ENCODE results near the gene NRG2.

Gene NRG2

DNA sequence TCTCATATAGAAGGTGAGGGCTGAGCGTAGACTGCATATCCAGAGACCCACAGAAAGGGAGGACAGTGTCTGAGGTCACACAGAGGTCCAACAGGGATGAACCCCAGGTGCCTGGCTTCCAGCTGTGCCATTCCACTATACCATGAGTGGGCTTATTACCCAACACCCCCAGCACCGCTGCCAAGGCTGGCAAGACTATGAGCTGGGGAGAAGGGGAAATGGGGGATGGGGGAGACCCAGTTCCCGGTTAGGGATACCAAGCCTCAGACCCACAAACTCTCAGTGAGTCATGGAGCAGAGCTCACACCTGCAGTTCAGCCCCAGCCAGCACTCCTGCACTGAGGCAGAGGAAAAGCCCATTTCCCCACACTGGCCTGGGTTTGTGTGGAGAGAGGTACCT lies 141.1 kb downstream of the NRG2 start:
- Histone ChIP-seq H3K9ac (ENCODE audit: low read length) (no peak overlapping the region), H3K27ac (ENCODE audit: low read depth, low read length) (no peak overlapping the region), H3K27me3 (ENCODE audit: control insufficient read depth, insufficient read depth, low read length) (peaks cover 7% of the 10 kb centered on the region), H3K4me3 (ENCODE audit: low read length) (no peak overlapping the region), H3K4me1 (ENCODE audit: control insufficient read depth, insufficient read depth, low read length) (peaks cover 5% of the 10 kb centered on the region), H3K36me3 (ENCODE audit: control insufficient read depth, insufficient read depth, low read length) (no peaks in the 10 kb centered on the region)

DNA sequence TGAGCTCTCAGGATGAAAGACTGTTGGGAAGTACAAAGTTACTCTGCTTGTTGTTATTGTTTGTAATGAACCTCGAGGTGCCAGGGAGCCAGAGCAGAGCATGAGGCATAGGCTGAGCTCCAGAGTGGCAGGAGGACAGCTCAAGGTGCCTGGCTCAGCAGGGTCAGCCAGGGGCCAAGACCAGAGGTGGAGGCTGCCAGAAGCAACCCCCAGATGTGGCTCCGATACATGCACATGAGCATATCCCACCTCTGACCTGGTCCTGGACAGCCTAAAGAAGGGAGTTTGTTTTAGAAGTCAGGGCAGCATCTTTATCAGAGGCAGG lies 141.9 kb downstream of the NRG2 start:
- H3K9ac ChIP-seq (ENCODE audit: low read length): no peak overlapping the region
- no peaks in the 10 kb centered on the region for H3K36me3 ChIP-seq (ENCODE audit: control insufficient read depth, insufficient read depth, low read length)
- H3K4me3 ChIP-seq (ENCODE audit: low read length): no peak overlapping the region
- peaks cover 5% of the 10 kb centered on the region for H3K4me1 ChIP-seq (ENCODE audit: control insufficient read depth, insufficient read depth, low read length)
- H3K27me3 ChIP-seq (ENCODE audit: control insufficient read depth, insufficient read depth, low read length): peaks cover 7% of the 10 kb centered on the region
- H3K27ac ChIP-seq (ENCODE audit: low read depth, low read length): no peak overlapping the region

- Histone ChIP-seq H3K27ac (ENCODE audit: low read depth, low read length) (no peak overlapping the region), H3K4me1 (ENCODE audit: control insufficient read depth, insufficient read depth, low read length) (peaks cover 8% of the 10 kb centered on the region), H3K4me3 (ENCODE audit: low read length) (no peak overlapping the region), H3K27me3 (ENCODE audit: control insufficient read depth, insufficient read depth, low read length) (peaks cover 7% of the 10 kb centered on the region), H3K9ac (ENCODE audit: low read length) (no peak overlapping the region), H3K36me3 (ENCODE audit: control insufficient read depth, insufficient read depth, low read length) (no peaks in the 10 kb centered on the region)
Measured at GRCh38 chr5:139900546-139901250, 142.4 kb downstream of the NRG2 start.

GRCh38 chr5:139898981-139899380 lies 144.1 kb downstream of the NRG2 start:
- H3K4me1 ChIP-seq (ENCODE audit: control insufficient read depth, insufficient read depth, low read length): peaks cover 10% of the 10 kb centered on the region
- no peak overlapping the region for H3K27ac ChIP-seq (ENCODE audit: low read depth, low read length)
- no peaks in the 10 kb centered on the region for H3K36me3 ChIP-seq (ENCODE audit: control insufficient read depth, insufficient read depth, low read length)
- no peak overlapping the region for H3K9ac ChIP-seq (ENCODE audit: low read length)
- peaks cover 4% of the 10 kb centered on the region for H3K27me3 ChIP-seq (ENCODE audit: control insufficient read depth, insufficient read depth, low read length)
- H3K4me3 ChIP-seq (ENCODE audit: low read length): no peak overlapping the region

- Histone ChIP-seq H3K9ac (ENCODE audit: low read length) (no peak overlapping the region), H3K36me3 (ENCODE audit: control insufficient read depth, insufficient read depth, low read length) (no peaks in the 10 kb centered on the region), H3K27me3 (ENCODE audit: control insufficient read depth, insufficient read depth, low read length) (no peaks in the 10 kb centered on the region), H3K4me3 (ENCODE audit: low read length) (no peak overlapping the region), H3K27ac (ENCODE audit: low read depth, low read length) (no peak overlapping the region), H3K4me1 (ENCODE audit: control insufficient read depth, insufficient read depth, low read length) (peaks cover 10% of the 10 kb centered on the region)
Measured at GRCh38 chr5:139897982-139898381, 145.1 kb downstream of the NRG2 start.

GRCh38 chr5:139897342-139897741 lies 145.8 kb downstream of the NRG2 start:
- no peak overlapping the region for H3K27ac ChIP-seq (ENCODE audit: low read depth, low read length)
- H3K36me3 ChIP-seq (ENCODE audit: control insufficient read depth, insufficient read depth, low read length): no peaks in the 10 kb centered on the region
- H3K27me3 ChIP-seq (ENCODE audit: control insufficient read depth, insufficient read depth, low read length): no peaks in the 10 kb centered on the region
- no peak overlapping the region for H3K4me3 ChIP-seq (ENCODE audit: low read length)
- no peak overlapping the region for H3K9ac ChIP-seq (ENCODE audit: low read length)
- peaks cover 10% of the 10 kb centered on the region for H3K4me1 ChIP-seq (ENCODE audit: control insufficient read depth, insufficient read depth, low read length)

GRCh38 chr5:139896718-139897117 lies 146.4 kb downstream of the NRG2 start:
- Histone ChIP-seq H3K27ac (ENCODE audit: low read depth, low read length) (no peak overlapping the region), H3K27me3 (ENCODE audit: control insufficient read depth, insufficient read depth, low read length) (no peaks in the 10 kb centered on the region), H3K36me3 (ENCODE audit: control insufficient read depth, insufficient read depth, low read length) (no peaks in the 10 kb centered on the region), H3K4me3 (ENCODE audit: low read length) (no peak overlapping the region), H3K9ac (ENCODE audit: low read length) (no peak overlapping the region), H3K4me1 (ENCODE audit: control insufficient read depth, insufficient read depth, low read length) (peaks cover 10% of the 10 kb centered on the region)

- no peaks in the 10 kb centered on the region for H3K27me3 ChIP-seq (ENCODE audit: control insufficient read depth, insufficient read depth, low read length)
- H3K27ac ChIP-seq (ENCODE audit: low read depth, low read length): no peak overlapping the region
- H3K9ac ChIP-seq (ENCODE audit: low read length): no peak overlapping the region
Measured at GRCh38 chr5:139895647-139896046, 147.5 kb downstream of the NRG2 start.

DNA sequence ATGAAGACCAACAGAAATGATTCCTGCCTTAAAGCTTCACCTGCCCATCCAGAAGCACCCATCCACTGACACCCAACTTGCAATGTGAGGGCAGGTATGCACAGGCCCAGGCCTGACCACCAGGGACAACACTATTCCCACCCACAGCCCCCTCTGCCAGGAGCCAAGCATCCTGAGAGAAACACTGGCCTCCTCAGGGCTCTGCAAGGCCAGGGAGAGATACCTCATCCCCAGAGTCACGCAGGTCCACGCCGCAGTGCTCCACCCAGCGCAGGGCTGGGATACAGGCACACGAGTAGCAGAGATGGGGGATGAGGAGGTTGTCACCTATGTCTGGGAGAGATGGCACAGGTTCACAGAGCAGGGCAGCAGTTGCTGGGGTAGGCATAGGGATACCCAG lies 148.1 kb downstream of the NRG2 start:
- Histone ChIP-seq H3K4me3 (ENCODE audit: low read length) (no peak overlapping the region), H3K4me1 (ENCODE audit: control insufficient read depth, insufficient read depth, low read length) (peaks cover 10% of the 10 kb centered on the region), H3K27me3 (ENCODE audit: control insufficient read depth, insufficient read depth, low read length) (no peaks in the 10 kb centered on the region), H3K36me3 (ENCODE audit: control insufficient read depth, insufficient read depth, low read length) (no peaks in the 10 kb centered on the region), H3K27ac (ENCODE audit: low read depth, low read length) (no peak overlapping the region), H3K9ac (ENCODE audit: low read length) (no peak overlapping the region)

More at GRCh38 chr5:139895647-139896046, 147.5 kb downstream of the NRG2 start:
- peaks cover 10% of the 10 kb centered on the region for H3K4me1 ChIP-seq (ENCODE audit: control insufficient read depth, insufficient read depth, low read length)
- no peak overlapping the region for H3K4me3 ChIP-seq (ENCODE audit: low read length)
- H3K36me3 ChIP-seq (ENCODE audit: control insufficient read depth, insufficient read depth, low read length): no peaks in the 10 kb centered on the region

- Histone ChIP-seq H3K27me3 (ENCODE audit: control insufficient read depth, insufficient read depth, low read length) (no peaks in the 10 kb centered on the region), H3K36me3 (ENCODE audit: control insufficient read depth, insufficient read depth, low read length) (no peaks in the 10 kb centered on the region), H3K27ac (ENCODE audit: low read depth, low read length) (no peak overlapping the region), H3K4me3 (ENCODE audit: low read length) (no peak overlapping the region), H3K4me1 (ENCODE audit: control insufficient read depth, insufficient read depth, low read length) (peaks cover 10% of the 10 kb centered on the region), H3K9ac (ENCODE audit: low read length) (no peak overlapping the region)
Measured at GRCh38 chr5:139893873-139894272, 149.2 kb downstream of the NRG2 start.

DNA sequence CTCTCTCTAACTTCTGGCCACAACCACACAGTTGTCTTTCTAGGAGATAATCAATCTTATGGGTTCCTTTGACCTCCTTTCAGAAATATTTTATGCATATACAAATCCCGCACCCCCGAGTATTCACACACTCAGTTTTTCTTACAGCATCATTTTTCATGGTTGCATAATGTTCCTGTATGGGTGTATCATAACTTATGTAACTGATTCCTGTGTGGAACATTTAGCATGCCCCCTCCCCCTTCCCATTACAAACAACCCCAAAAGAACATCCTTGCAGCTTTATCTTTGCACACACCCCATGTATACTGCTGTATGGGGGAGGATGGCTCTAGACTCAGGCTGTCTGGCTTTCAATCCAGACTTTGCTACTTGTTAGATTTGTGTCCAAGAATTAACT lies 153.7 kb downstream of the NRG2 start:
- H3K4me1 ChIP-seq (ENCODE audit: control insufficient read depth, insufficient read depth, low read length): no peaks in the 10 kb centered on the region
- H3K9ac ChIP-seq (ENCODE audit: low read length): no peak overlapping the region
- H3K27ac ChIP-seq (ENCODE audit: low read depth, low read length): no peak overlapping the region
- no peaks in the 10 kb centered on the region for H3K36me3 ChIP-seq (ENCODE audit: control insufficient read depth, insufficient read depth, low read length)
- H3K27me3 ChIP-seq (ENCODE audit: control insufficient read depth, insufficient read depth, low read length): no peaks in the 10 kb centered on the region
- H3K4me3 ChIP-seq (ENCODE audit: low read length): no peak overlapping the region

DNA sequence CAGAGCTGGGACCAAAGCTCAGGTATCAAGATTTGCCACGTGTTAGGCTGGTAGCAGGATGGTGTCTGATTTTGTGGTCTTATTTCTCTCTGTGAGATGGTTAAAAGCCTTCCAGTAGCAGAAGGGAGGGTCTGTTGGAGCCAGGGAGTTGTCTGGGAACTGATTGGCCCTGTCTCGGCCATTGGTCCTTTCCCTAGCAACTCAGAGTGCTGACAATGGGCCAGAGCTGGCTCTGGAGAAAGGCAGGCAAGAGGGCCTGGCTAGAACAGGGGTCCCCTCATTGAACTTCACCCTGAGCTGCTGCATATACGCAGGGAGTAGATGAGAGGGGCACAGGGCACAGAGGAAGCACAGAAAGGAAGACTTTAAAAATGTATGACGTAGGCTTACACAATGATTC lies 154.7 kb downstream of the NRG2 start:
- no peak overlapping the region for H3K9ac ChIP-seq (ENCODE audit: low read length)

GRCh38 chr5:139886213-139886612 lies 156.9 kb downstream of the NRG2 start:
- H3K4me3 ChIP-seq (ENCODE audit: low read length): no peak overlapping the region
- H3K27me3 ChIP-seq (ENCODE audit: control insufficient read depth, insufficient read depth, low read length): no peaks in the 10 kb centered on the region
- H3K36me3 ChIP-seq (ENCODE audit: control insufficient read depth, insufficient read depth, low read length): no peaks in the 10 kb centered on the region
- H3K4me1 ChIP-seq (ENCODE audit: control insufficient read depth, insufficient read depth, low read length): no peaks in the 10 kb centered on the region
- no peak overlapping the region for H3K9ac ChIP-seq (ENCODE audit: low read length)
- H3K27ac ChIP-seq (ENCODE audit: low read depth, low read length): no peak overlapping the region

More for the DNA sequence above, 154.7 kb downstream of the NRG2 start:
- H3K27me3 ChIP-seq (ENCODE audit: control insufficient read depth, insufficient read depth, low read length): no peaks in the 10 kb centered on the region
- no peaks in the 10 kb centered on the region for H3K36me3 ChIP-seq (ENCODE audit: control insufficient read depth, insufficient read depth, low read length)
- H3K4me1 ChIP-seq (ENCODE audit: control insufficient read depth, insufficient read depth, low read length): no peaks in the 10 kb centered on the region
- no peak overlapping the region for H3K27ac ChIP-seq (ENCODE audit: low read depth, low read length)
- H3K4me3 ChIP-seq (ENCODE audit: low read length): no peak overlapping the region

Measured in rectal smooth muscle tissue (tissue), 1 donor.